Measurements from ENCODE around the gene SLC12A8. TPM values are rescaled to one million over a fixed set of nuclear protein-coding genes. Genes with fewer than 3 reads are reported as not detected.

The SLC12A8 gene
- polyA plus RNA-seq, 1 of the 3 experiments (the other 2 are of a cell fraction): 7.5 TPM

DNA sequence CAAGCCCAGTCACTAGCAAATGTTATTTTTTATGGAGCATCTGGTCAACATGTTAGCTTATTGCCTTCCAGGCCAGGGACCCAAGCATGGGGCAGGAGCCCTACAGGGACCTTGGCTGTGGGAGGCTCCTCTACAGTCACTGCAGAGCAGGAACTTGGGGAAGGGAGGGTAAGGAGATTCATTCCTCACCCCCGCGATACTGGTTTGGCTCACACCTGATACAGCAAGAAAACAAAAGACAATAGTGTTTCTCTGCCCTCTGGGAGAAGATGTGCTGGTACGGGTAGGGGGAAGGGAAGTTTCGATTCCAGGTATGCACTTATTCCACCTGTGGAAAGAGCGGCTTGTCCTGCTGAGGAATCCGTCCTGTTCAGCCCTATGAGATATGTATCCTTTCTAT, 77.6 kb downstream of the SLC12A8 start:
- H3K79me2 ChIP-seq (ENCODE audit: insufficient read depth): no peaks in the 10 kb centered on the region
- no peak overlapping the region for H3K27ac ChIP-seq (ENCODE audit: low read depth in 2 of 2, low read length in 1 of 2)
- no peak overlapping the region for H3K4me3 ChIP-seq (ENCODE audit: low read depth in 2 of 2, low read length in 1 of 2)
- peaks cover 4% of the 10 kb centered on the region for H3F3A ChIP-seq (replicated peaks; ENCODE audit: insufficient read depth)
- TF ChIP-seq, protein P1, sequence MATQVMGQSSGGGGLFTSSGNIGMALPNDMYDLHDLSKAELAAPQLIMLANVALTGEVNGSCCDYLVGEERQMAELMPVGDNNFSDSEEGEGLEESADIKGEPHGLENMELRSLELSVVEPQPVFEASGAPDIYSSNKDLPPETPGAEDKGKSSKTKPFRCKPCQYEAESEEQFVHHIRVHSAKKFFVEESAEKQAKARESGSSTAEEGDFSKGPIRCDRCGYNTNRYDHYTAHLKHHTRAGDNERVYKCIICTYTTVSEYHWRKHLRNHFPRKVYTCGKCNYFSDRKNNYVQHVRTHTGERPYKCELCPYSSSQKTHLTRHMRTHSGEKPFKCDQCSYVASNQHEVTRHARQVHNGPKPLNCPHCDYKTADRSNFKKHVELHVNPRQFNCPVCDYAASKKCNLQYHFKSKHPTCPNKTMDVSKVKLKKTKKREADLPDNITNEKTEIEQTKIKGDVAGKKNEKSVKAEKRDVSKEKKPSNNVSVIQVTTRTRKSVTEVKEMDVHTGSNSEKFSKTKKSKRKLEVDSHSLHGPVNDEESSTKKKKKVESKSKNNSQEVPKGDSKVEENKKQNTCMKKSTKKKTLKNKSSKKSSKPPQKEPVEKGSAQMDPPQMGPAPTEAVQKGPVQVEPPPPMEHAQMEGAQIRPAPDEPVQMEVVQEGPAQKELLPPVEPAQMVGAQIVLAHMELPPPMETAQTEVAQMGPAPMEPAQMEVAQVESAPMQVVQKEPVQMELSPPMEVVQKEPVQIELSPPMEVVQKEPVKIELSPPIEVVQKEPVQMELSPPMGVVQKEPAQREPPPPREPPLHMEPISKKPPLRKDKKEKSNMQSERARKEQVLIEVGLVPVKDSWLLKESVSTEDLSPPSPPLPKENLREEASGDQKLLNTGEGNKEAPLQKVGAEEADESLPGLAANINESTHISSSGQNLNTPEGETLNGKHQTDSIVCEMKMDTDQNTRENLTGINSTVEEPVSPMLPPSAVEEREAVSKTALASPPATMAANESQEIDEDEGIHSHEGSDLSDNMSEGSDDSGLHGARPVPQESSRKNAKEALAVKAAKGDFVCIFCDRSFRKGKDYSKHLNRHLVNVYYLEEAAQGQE (IDR thresholded peaks at IDR 0.05; ENCODE audit: low read depth, low read length): no peak
- TF ChIP-seq, protein P2, sequence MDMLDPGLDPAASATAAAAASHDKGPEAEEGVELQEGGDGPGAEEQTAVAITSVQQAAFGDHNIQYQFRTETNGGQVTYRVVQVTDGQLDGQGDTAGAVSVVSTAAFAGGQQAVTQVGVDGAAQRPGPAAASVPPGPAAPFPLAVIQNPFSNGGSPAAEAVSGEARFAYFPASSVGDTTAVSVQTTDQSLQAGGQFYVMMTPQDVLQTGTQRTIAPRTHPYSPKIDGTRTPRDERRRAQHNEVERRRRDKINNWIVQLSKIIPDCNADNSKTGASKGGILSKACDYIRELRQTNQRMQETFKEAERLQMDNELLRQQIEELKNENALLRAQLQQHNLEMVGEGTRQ (IDR thresholded peaks at IDR 0.05; ENCODE audit: borderline replicate concordance, low read depth, low read length): no peak
- TF ChIP-seq TAF1 (IDR thresholded peaks at IDR 0.05; ENCODE audit: borderline replicate concordance, low read depth, low read length): no peak
- TF ChIP-seq, protein P3, sequence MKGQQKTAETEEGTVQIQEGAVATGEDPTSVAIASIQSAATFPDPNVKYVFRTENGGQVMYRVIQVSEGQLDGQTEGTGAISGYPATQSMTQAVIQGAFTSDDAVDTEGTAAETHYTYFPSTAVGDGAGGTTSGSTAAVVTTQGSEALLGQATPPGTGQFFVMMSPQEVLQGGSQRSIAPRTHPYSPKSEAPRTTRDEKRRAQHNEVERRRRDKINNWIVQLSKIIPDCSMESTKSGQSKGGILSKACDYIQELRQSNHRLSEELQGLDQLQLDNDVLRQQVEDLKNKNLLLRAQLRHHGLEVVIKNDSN (IDR thresholded peaks at IDR 0.05; ENCODE audit: borderline replicate concordance, low read depth): no peak
- no peak for TF ChIP-seq TEAD4 (IDR thresholded peaks at IDR 0.05; ENCODE audit: borderline replicate concordance, insufficient read depth)
- POLR2A ChIA-PET: no interaction called here
- H3K4me1 ChIP-seq (ENCODE audit: control insufficient read depth in 1 of 2, insufficient read depth in 2 of 2, low read depth in 1 of 2, low read length in 1 of 2): peaks cover 3 to 14% of the 10 kb centered on the region in 2 experiments; a peak in 3 of 4 replicates
- H3K9me3 ChIP-seq: no peaks in the 10 kb centered on the region
- no peaks in the 10 kb centered on the region for H3K9me2 ChIP-seq
- no peak overlapping the region for H3K9ac ChIP-seq
- no peaks in the 10 kb centered on the region for H4K20me1 ChIP-seq (ENCODE audit: insufficient read depth)
- H2AFZ ChIP-seq (ENCODE audit: low read depth): no peak overlapping the region
- no peaks in the 10 kb centered on the region for H3K27me3 ChIP-seq (ENCODE audit: insufficient read depth)
- WGBS (ENCODE audit: low lambda C conversion rate): 83% methylated on average over 6 of the region's 6 CpGs
- H3K4me2 ChIP-seq: no peak overlapping the region
- no peak for DNase-seq
- CTCF ChIA-PET: no interaction called here
- H3K36me3 ChIP-seq (replicated peaks in 1 of 2; ENCODE audit: control insufficient read depth in 1 of 2, insufficient read depth in 2 of 2, low read length in 1 of 2): no peaks in the 10 kb centered on the region

DNA sequence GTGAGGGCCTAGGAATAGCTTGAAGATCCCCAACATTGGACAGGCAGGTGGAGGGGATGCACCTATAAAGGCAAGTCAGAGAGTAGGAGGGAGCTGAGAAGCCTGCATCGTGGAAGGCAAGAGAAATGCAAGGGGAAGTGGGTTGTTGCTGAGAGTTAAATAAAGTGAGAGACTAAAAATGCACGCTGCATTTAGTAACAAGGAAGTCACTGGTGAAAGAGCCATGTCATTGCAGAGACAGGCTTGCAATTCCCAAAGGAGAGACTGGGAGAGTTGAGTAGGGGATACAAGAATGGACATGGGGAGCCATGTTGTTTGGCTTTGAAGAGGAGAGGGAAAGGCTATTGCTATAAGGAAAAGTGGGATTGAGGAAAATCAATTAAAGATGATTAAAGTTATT, 79.7 kb downstream of the SLC12A8 start:
- Histone ChIP-seq H4K20me1 (ENCODE audit: insufficient read depth) (no peaks in the 10 kb centered on the region), H3K4me2 (no peak overlapping the region), H3K4me3 (ENCODE audit: low read depth in 2 of 2, low read length in 1 of 2) (no peak overlapping the region), H3K27me3 (ENCODE audit: insufficient read depth) (no peaks in the 10 kb centered on the region), H3F3A (replicated peaks; ENCODE audit: insufficient read depth) (peaks cover 7% of the 10 kb centered on the region), H3K27ac (ENCODE audit: low read depth in 2 of 2, low read length in 1 of 2) (no peak overlapping the region), H3K79me2 (ENCODE audit: insufficient read depth) (no peaks in the 10 kb centered on the region), H3K9me3 (no peaks in the 10 kb centered on the region), H3K9me2 (no peaks in the 10 kb centered on the region), H2AFZ (ENCODE audit: low read depth) (no peak overlapping the region), H3K4me1 (ENCODE audit: control insufficient read depth in 1 of 2, insufficient read depth in 2 of 2, low read depth in 1 of 2, low read length in 1 of 2) (peaks cover 13 to 26% of the 10 kb centered on the region in 2 experiments; a peak in 3 of 4 replicates), H3K36me3 (replicated peaks in 1 of 2; ENCODE audit: control insufficient read depth in 1 of 2, insufficient read depth in 2 of 2, low read length in 1 of 2) (no peaks in the 10 kb centered on the region), H3K9ac (no peak overlapping the region)
- CTCF ChIA-PET: interaction anchor here (0.7 to 1.1 kb wide), 2 partner anchors 17 to 28 kb away, joined by 3 read pairs; no protein-coding TSS in a partner anchor
- 89% methylated on average over 2 of the region's 2 CpGs for WGBS (ENCODE audit: low lambda C conversion rate)
- DNase-seq: no peak
- POLR2A ChIA-PET: no interaction called here
- no peak for TF ChIP-seq SMC3 (IDR thresholded peaks at IDR 0.05; ENCODE audit: low read depth, low read length)
- TF ChIP-seq NFIC (IDR thresholded peaks at IDR 0.05; ENCODE audit: borderline replicate concordance): no peak
- TF ChIP-seq EZH2phosphoT487 (IDR thresholded peaks at IDR 0.05; ENCODE audit: borderline replicate concordance, low read depth): no peak
- TF ChIP-seq TAF1 (IDR thresholded peaks at IDR 0.05; ENCODE audit: borderline replicate concordance, low read depth, low read length): no peak
- no peak for TF ChIP-seq ELF1 (IDR thresholded peaks at IDR 0.05)
- no peak for TF ChIP-seq RAD21 (IDR thresholded peaks at IDR 0.05; ENCODE audit: low read length)
- TF ChIP-seq, protein P4, sequence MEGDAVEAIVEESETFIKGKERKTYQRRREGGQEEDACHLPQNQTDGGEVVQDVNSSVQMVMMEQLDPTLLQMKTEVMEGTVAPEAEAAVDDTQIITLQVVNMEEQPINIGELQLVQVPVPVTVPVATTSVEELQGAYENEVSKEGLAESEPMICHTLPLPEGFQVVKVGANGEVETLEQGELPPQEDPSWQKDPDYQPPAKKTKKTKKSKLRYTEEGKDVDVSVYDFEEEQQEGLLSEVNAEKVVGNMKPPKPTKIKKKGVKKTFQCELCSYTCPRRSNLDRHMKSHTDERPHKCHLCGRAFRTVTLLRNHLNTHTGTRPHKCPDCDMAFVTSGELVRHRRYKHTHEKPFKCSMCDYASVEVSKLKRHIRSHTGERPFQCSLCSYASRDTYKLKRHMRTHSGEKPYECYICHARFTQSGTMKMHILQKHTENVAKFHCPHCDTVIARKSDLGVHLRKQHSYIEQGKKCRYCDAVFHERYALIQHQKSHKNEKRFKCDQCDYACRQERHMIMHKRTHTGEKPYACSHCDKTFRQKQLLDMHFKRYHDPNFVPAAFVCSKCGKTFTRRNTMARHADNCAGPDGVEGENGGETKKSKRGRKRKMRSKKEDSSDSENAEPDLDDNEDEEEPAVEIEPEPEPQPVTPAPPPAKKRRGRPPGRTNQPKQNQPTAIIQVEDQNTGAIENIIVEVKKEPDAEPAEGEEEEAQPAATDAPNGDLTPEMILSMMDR (IDR thresholded peaks at IDR 0.05): no peak
- no peak for TF ChIP-seq POLR2AphosphoS5 (IDR thresholded peaks at IDR 0.05; ENCODE audit: low read depth, low read length)
- no peak for TF ChIP-seq RFX5 (IDR thresholded peaks at IDR 0.05; ENCODE audit: low read length)
- TF ChIP-seq RXRA (IDR thresholded peaks at IDR 0.05; ENCODE audit: borderline replicate concordance, low read depth): no peak
- TF ChIP-seq FOXM1 (IDR thresholded peaks at IDR 0.05; ENCODE audit: low read depth): no peak
- no peak for TF ChIP-seq FOXJ3 (CRISPR knock-in tag; IDR thresholded peaks at IDR 0.05)
- no peak for TF ChIP-seq GATA2 (CRISPR knock-in tag; IDR thresholded peaks at IDR 0.05)
- TF ChIP-seq, protein P5, sequence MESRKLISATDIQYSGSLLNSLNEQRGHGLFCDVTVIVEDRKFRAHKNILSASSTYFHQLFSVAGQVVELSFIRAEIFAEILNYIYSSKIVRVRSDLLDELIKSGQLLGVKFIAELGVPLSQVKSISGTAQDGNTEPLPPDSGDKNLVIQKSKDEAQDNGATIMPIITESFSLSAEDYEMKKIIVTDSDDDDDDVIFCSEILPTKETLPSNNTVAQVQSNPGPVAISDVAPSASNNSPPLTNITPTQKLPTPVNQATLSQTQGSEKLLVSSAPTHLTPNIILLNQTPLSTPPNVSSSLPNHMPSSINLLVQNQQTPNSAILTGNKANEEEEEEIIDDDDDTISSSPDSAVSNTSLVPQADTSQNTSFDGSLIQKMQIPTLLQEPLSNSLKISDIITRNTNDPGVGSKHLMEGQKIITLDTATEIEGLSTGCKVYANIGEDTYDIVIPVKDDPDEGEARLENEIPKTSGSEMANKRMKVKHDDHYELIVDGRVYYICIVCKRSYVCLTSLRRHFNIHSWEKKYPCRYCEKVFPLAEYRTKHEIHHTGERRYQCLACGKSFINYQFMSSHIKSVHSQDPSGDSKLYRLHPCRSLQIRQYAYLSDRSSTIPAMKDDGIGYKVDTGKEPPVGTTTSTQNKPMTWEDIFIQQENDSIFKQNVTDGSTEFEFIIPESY (IDR thresholded peaks at IDR 0.05; ENCODE audit: borderline replicate concordance, low read depth): no peak
- no peak for TF ChIP-seq GABPA (IDR thresholded peaks at IDR 0.05; ENCODE audit: low read depth)

Measured in SK-N-SH (cell line).